SU-DHL-6 (cell line): ENCODE measurements around the gene PHLDB2.

ENCODE experiments used
- EZH2phosphoT487 ChIP-seq: fragments of 200-600 bp; sonication (generic), shearing (Covaris generic); conservative IDR thresholded peaks from 2 replicates; pipeline ENCODE4 v1.6.1; 2018; ENCODE audit warnings: mild to moderate bottlenecking, antibody characterized with exemption, low read length, moderate library complexity, mixed read lengths
- TF ChIP-seq, protein P1 (sequence below): fragments of 200-600 bp; sonication (generic); IDR thresholded peaks from one replicate; pipeline ENCODE4 v1.5.1; 2017; ENCODE audit warnings: antibody characterized with exemption, mild to moderate bottlenecking, low read length, moderate library complexity; ENCODE audit not compliant: insufficient read depth, poor library complexity, severe bottlenecking

DNA sequence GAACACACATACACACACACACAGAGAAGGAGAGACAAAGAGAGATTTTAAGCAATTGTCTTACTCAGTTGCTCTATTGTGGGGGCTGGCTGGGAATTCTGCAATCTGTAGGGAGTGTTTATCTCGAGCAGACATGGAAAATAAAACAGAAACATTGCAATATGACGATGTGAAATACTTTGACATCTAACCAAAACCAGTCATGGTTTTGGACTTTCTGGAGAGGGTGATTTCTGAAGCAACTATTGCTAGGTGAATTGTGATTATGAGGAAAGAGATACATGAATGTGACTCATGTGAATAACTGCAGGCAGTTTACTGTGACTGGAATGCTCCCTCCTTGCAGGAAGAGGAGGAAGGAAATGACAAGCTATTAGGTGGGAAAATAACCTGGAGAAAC, 12.3 kb upstream of the PHLDB2 start:
- no peak for TF ChIP-seq EZH2phosphoT487
- TF ChIP-seq, protein P1, sequence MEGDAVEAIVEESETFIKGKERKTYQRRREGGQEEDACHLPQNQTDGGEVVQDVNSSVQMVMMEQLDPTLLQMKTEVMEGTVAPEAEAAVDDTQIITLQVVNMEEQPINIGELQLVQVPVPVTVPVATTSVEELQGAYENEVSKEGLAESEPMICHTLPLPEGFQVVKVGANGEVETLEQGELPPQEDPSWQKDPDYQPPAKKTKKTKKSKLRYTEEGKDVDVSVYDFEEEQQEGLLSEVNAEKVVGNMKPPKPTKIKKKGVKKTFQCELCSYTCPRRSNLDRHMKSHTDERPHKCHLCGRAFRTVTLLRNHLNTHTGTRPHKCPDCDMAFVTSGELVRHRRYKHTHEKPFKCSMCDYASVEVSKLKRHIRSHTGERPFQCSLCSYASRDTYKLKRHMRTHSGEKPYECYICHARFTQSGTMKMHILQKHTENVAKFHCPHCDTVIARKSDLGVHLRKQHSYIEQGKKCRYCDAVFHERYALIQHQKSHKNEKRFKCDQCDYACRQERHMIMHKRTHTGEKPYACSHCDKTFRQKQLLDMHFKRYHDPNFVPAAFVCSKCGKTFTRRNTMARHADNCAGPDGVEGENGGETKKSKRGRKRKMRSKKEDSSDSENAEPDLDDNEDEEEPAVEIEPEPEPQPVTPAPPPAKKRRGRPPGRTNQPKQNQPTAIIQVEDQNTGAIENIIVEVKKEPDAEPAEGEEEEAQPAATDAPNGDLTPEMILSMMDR, result no peak
